ENCODE results near the gene ACSS3. TPM values are rescaled to one million over a fixed set of nuclear protein-coding genes. Genes with fewer than 3 reads are reported as not detected.

Gene ACSS3
- total and polyA plus RNA-seq, 10 of the 15 experiments (the other 5 are each of a cell fraction or from before 2014, with no cell fraction given), result 0.06 to 0.31 TPM; not detected in 8

GRCh38 chr12:81162391-81163136 is 84.7 kb downstream of the ACSS3 start (continued):
- TF ChIP-seq SUZ12 (IDR thresholded peaks at IDR 0.05; ENCODE audit: unreplicated experiment), result no peak

- Histone ChIP-seq H3K27ac (ENCODE audit: control insufficient read depth, insufficient read depth) (no peak overlapping the region), H3K4me1 (ENCODE audit: control insufficient read depth, insufficient read depth, low read length) (no peaks in the 10 kb centered on the region), H3K36me3 (ENCODE audit: control insufficient read depth in 2 of 2, insufficient read depth in 2 of 2, low read length in 1 of 2) (no peaks in the 10 kb centered on the region), H4K20me1 (ENCODE audit: control insufficient read depth, insufficient read depth) (no peaks in the 10 kb centered on the region), H3K79me2 (ENCODE audit: control insufficient read depth, insufficient read depth, low read length) (no peaks in the 10 kb centered on the region), H3K4me2 (ENCODE audit: control insufficient read depth, insufficient read depth) (no peak overlapping the region), H3K4me3 (no peak overlapping the region), H3K9ac (ENCODE audit: control insufficient read depth, insufficient read depth, low read length) (no peak overlapping the region), H2AFZ (ENCODE audit: control insufficient read depth, low read depth, low read length) (no peak overlapping the region), H3K9me3 (replicated peaks; ENCODE audit: control insufficient read depth, insufficient read depth, low read length) (no peaks in the 10 kb centered on the region), H3K27me3 (replicated peaks in 1 of 2; ENCODE audit: control insufficient read depth in 2 of 2, insufficient read depth in 2 of 2, low read length in 1 of 2) (no peaks in the 10 kb centered on the region)
- intact Hi-C loops (cut with micrococcal nuclease; ENCODE audit: unreplicated experiment) (no loop called here), in situ Hi-C loops (cut with MboI) (no loop called here)
- CTCF ChIA-PET, result no interaction called here
- RAD21 ChIA-PET (ENCODE audit: unreplicated experiment), result no interaction called here
- no TSS peak for BruUV-seq (replicated peaks)
- FAIRE-seq, result no peak
- no peak for DNase-seq (ENCODE audit: low read depth, low spot score)
- no peak for ATAC-seq
- POLR2A ChIA-PET, result no interaction called here
- SMC1A ChIA-PET (ENCODE audit: uncharacterized antibody, unreplicated experiment), result no interaction called here
- TF ChIP-seq BMI1 (IDR thresholded peaks at IDR 0.05; ENCODE audit: borderline replicate concordance) (no peak), ZNF592 (IDR thresholded peaks at IDR 0.05) (no peak), RB1 (IDR thresholded peaks at IDR 0.05; ENCODE audit: borderline replicate concordance) (no peak), PML (IDR thresholded peaks at IDR 0.05; ENCODE audit: low read length) (no peak), CEBPB (IDR thresholded peaks at IDR 0.05; ENCODE audit: borderline replicate concordance in 1 of 2, low read depth in 2 of 2, low read length in 2 of 2) (no peak), SIX5 (IDR thresholded peaks at IDR 0.05; ENCODE audit: low read depth, low read length, severe bottlenecking) (no peak), SMARCA5 (IDR thresholded peaks at IDR 0.05) (no peak), ZZZ3 (IDR thresholded peaks at IDR 0.05; ENCODE audit: control insufficient read depth, insufficient read length, low read depth) (no peak), RAD51 (IDR thresholded peaks at IDR 0.05) (no peak), USF2 (IDR thresholded peaks at IDR 0.05; ENCODE audit: borderline replicate concordance, low read depth, low read length) (no peak), POLR2AphosphoS2 (IDR thresholded peaks at IDR 0.05; ENCODE audit: low read depth, low read length) (no peak), RBBP5 (conservative IDR thresholded peaks at IDR 0.05) (no peak), PKNOX1 (IDR thresholded peaks at IDR 0.05) (no peak), POU2F2 (IDR thresholded peaks at IDR 0.05; ENCODE audit: borderline replicate concordance, low read depth, low read length) (no peak), ZNF24 (IDR thresholded peaks at IDR 0.05) (no peak), YY1 (IDR thresholded peaks at IDR 0.05; ENCODE audit: low read depth, low read length) (no peak), IKZF2 (IDR thresholded peaks at IDR 0.05) (no peak), HDAC6 (IDR thresholded peaks at IDR 0.05; ENCODE audit: unreplicated experiment) (no peak), NR2F1 (conservative IDR thresholded peaks at IDR 0.05) (no peak)
These were observed 86.9 kb downstream of the ACSS3 start for GRCh38 chr12:81164827-81165226.
